Mesenchymal stem cell (in vitro differentiated cells and primary cell): Measurements from ENCODE around the gene NUP160.
"Not testable (repeated sequence)": the region's sequence is repeated elsewhere in the genome, so short reads cannot be mapped to it uniquely, and the experiment has no call there.

Experiments
- DNase-seq: peaks from one replicate; pipeline ENCODE4 v3.0.0-alpha.2; 2013
- H2AFZ ChIP-seq: one replicate; pipeline ENCODE4 v1.6.1; 2013; ENCODE audit warnings: low read depth, mild to moderate bottlenecking, control low read depth, inconsistent platforms, low read length, moderate library complexity
- H2AK5ac ChIP-seq: 2 replicates; pipeline ENCODE4 v1.6.1; 2013; ENCODE audit warnings: low read length, moderate library complexity, mild to moderate bottlenecking, inconsistent platforms; ENCODE audit not compliant: severe bottlenecking
- H2BK120ac ChIP-seq: one replicate; pipeline ENCODE4 v1.6.1; 2013; ENCODE audit warnings: low read depth, mild to moderate bottlenecking, inconsistent platforms, low read length, moderate library complexity
- H2BK12ac ChIP-seq, 2 experiments: one replicate each; pipeline ENCODE4 v1.6.1; 2013; ENCODE audit warnings: inconsistent platforms in 2 of 2, low read length in 2 of 2, mild to moderate bottlenecking in 2 of 2, moderate library complexity in 2 of 2, control low read depth in 1 of 2
- H2BK15ac ChIP-seq: one replicate; pipeline ENCODE4 v1.6.1; 2013; ENCODE audit warnings: mild to moderate bottlenecking, low read depth, inconsistent platforms; ENCODE audit not compliant: poor library complexity, severe bottlenecking
- H2BK5ac ChIP-seq: 2 replicates; pipeline ENCODE4 v1.6.1; 2013; ENCODE audit warnings: low read depth, mild to moderate bottlenecking, low read length, control low read depth, inconsistent platforms; ENCODE audit not compliant: poor library complexity, severe bottlenecking
- H3K14ac ChIP-seq, 2 experiments: one replicate each; pipeline ENCODE4 v1.6.1; 2013; ENCODE audit warnings: inconsistent platforms in 2 of 2, low read length in 2 of 2, control low read depth in 1 of 2, mild to moderate bottlenecking in 1 of 2, moderate library complexity in 1 of 2
- H3K18ac ChIP-seq, 2 experiments: one replicate each; pipeline ENCODE4 v1.6.1; 2013; ENCODE audit warnings: inconsistent platforms in 2 of 2, low read length in 2 of 2, control low read depth in 1 of 2, low read depth in 1 of 2, mild to moderate bottlenecking in 1 of 2
- H3K23ac ChIP-seq, 2 experiments: one replicate each; pipeline ENCODE4 v1.6.1; 2013; ENCODE audit warnings: inconsistent platforms in 2 of 2, low read length in 2 of 2, mild to moderate bottlenecking in 2 of 2, moderate library complexity in 2 of 2, control low read depth in 1 of 2
- H3K27ac ChIP-seq: 2 replicates; pipeline ENCODE4 v1.5.1; 2013; ENCODE audit warnings: mild to moderate bottlenecking, moderate library complexity, low read length, control low read depth, inconsistent platforms; ENCODE audit not compliant: poor library complexity, severe bottlenecking
- H3K27me3 ChIP-seq, 2 experiments: 2 replicates each; pipeline versions ENCODE4 v1.6.1 to v1.7.0; 2013; ENCODE audit warnings: low read length in 2 of 2, mild to moderate bottlenecking in 2 of 2, moderate library complexity in 2 of 2, control low read depth in 1 of 2, inconsistent platforms in 1 of 2; ENCODE audit not compliant: control insufficient read depth in 1 of 2, insufficient read depth in 1 of 2
- H3K36me3 ChIP-seq, 2 experiments: 2 replicates each; pipeline versions ENCODE4 v1.6.1 to v1.7.0; 2013; ENCODE audit warnings: low read length in 2 of 2, control low read depth in 1 of 2, inconsistent platforms in 1 of 2, low read depth in 1 of 2, mild to moderate bottlenecking in 1 of 2; ENCODE audit not compliant: insufficient read depth in 2 of 2, control insufficient read depth in 1 of 2
- H3K4ac ChIP-seq, 2 experiments: one replicate each; pipeline ENCODE4 v1.6.1; 2013; ENCODE audit warnings: inconsistent platforms in 2 of 2, low read length in 2 of 2, mild to moderate bottlenecking in 2 of 2, moderate library complexity in 2 of 2, control low read depth in 1 of 2, low read depth in 1 of 2
- H3K4me1 ChIP-seq: 2 replicates; pipeline ENCODE4 v1.6.1; 2013; ENCODE audit warnings: low read depth, low read length, control low read depth; ENCODE audit not compliant: control insufficient read depth, insufficient read depth
- H3K4me2 ChIP-seq: 2 replicates; pipeline ENCODE4 v1.6.1; 2013; ENCODE audit warnings: low read length, mild to moderate bottlenecking, inconsistent platforms; ENCODE audit not compliant: poor library complexity, severe bottlenecking
- H3K4me3 ChIP-seq, 2 experiments: 2 replicates each; pipeline versions ENCODE4 v1.5.1 to v1.7.0; 2013; ENCODE audit warnings: low read length in 2 of 2, mild to moderate bottlenecking in 2 of 2, control low read depth in 1 of 2, low read depth in 1 of 2; ENCODE audit not compliant: insufficient read depth in 1 of 2
- H3K79me1 ChIP-seq: replicated peaks from 2 replicates; pipeline ENCODE4 v1.6.1; 2013; ENCODE audit warnings: mild to moderate bottlenecking, control low read depth, low read length, inconsistent platforms; ENCODE audit not compliant: poor library complexity, severe bottlenecking
- H3K9ac ChIP-seq: 2 replicates; pipeline ENCODE4 v1.7.0; 2013; ENCODE audit warnings: mild to moderate bottlenecking, low read length, moderate library complexity
- H3K9me3 ChIP-seq: 2 replicates; pipeline ENCODE4 v1.7.0; 2013; ENCODE audit warnings: mild to moderate bottlenecking, low read length; ENCODE audit not compliant: control insufficient read depth
- H4K8ac ChIP-seq: one replicate; pipeline ENCODE4 v1.6.1; 2013; ENCODE audit warnings: inconsistent platforms, mild to moderate bottlenecking, low read length, moderate library complexity
- H4K91ac ChIP-seq: one replicate; pipeline ENCODE4 v1.6.1; 2013; ENCODE audit warnings: mild to moderate bottlenecking, low read length, inconsistent platforms
- WGBS: methylation state at CpG from one replicate; pipeline ENCODE4 v1.1.7; 2013; ENCODE audit warnings: mixed read lengths; 5-methylcytosine and 5-hydroxymethylcytosine counted together

NUP160 gene

DNA sequence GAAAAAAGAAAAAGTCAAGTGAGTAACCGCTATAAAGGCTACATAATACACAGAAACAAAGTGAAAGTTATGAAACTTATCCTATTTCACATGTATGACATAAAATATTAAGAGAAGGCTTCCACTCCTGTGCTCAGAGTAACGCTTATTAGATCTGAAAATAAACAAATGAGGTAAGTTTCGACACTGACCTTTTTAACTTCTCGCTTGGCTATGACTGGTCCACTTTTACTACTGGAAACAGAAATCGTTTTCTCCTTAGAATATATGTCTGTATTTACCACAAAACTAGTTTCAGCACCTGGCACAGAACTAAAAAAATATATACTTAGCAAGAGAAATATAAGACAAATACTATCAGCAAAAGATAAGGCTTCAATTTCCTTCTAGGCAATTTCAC, 97.4 kb downstream of the NUP160 start:
- Histone ChIP-seq H3K4me2 (no peak overlapping the region), H3K14ac (no peak overlapping the region), H2BK12ac (no peak overlapping the region), H3K79me1 (peaks cover 33% of the 10 kb centered on the region), H3K9me3 (no peaks in the 10 kb centered on the region), H3K27me3 (no peaks in the 10 kb centered on the region), H4K91ac (no peak overlapping the region), H3K27ac (no peak overlapping the region), H2BK5ac (no peak overlapping the region), H3K4me1 (no peaks in the 10 kb centered on the region), H3K18ac (no peak overlapping the region), H2AK5ac (no peak overlapping the region), H3K9ac (no peak overlapping the region), H4K8ac (no peak overlapping the region), H2BK15ac (no peak overlapping the region), H3K4me3 (no peak overlapping the region), H3K4ac (no peak overlapping the region), H2AFZ (no peak overlapping the region), H2BK120ac (no peak overlapping the region), H3K36me3 (peaks cover 66 to 89% of the 10 kb centered on the region in 2 experiments), H3K23ac (no peak overlapping the region)
- DNase-seq = no peak
- WGBS = 82% methylated on average over 4 of the region's 5 CpGs

DNA sequence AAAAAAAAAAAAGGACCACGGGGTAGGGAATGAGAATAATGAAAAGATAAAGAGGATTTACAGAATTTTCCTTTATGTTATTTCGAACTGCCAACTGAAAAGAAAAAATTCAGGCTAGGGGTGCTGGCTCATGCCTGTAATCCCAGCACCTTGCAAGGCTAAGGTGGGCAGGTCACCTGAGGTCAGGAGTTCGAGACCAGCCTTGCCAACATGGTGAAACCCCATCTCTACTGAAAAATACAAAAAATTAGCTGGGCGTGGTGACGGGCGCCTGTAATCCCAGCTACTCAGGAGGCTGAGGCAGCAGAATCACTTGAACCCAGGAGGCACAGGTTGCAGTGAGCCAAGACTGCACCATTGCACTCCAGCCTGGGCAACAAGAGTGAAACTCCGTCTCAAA, 105.7 kb downstream of the NUP160 start:
- WGBS = 99% methylated on average over 6 of the region's 7 CpGs
- H3K4me2 ChIP-seq, H4K91ac ChIP-seq: not testable (repeated sequence)

DNA sequence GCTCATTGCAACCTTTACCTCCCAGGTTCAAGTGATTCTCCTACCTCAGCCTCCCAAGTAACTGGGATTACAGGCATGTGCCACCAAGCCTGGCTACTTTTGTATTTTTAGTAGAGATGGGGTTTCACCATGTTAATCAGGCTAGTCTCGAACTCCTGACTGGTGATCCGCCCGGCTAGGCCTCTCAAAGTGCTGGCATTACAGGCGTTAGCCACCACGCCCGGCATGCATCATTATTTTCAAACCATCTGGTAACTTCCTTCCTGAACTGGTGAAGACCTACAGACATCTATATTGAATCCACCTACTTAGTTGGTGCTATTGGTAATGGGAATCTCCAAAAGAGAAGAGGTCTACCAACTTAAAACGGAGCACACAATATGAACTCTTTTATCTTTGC, 110.3 kb downstream of the NUP160 start:
- not testable (repeated sequence) for H3K4me3 ChIP-seq, H3K14ac ChIP-seq, H4K91ac ChIP-seq, H2BK120ac ChIP-seq, H2BK15ac ChIP-seq, H3K23ac ChIP-seq, H2AFZ ChIP-seq, H4K8ac ChIP-seq, DNase-seq, H3K27me3 ChIP-seq, H3K18ac ChIP-seq, H3K4me1 ChIP-seq, H2AK5ac ChIP-seq, H2BK12ac ChIP-seq, H3K4ac ChIP-seq, H3K4me2 ChIP-seq, H2BK5ac ChIP-seq, H3K9ac ChIP-seq, H3K9me3 ChIP-seq, H3K27ac ChIP-seq
- Histone ChIP-seq H3K79me1 (peaks cover 16% of the 10 kb centered on the region), H3K36me3 (peaks cover 59 to 95% of the 10 kb centered on the region in 2 experiments)
- WGBS = 96% methylated on average over 3 of the region's 7 CpGs

More for the DNA sequence above, 105.7 kb downstream of the NUP160 start:
- not testable (repeated sequence) for H3K4me1 ChIP-seq, H2BK5ac ChIP-seq, H2BK12ac ChIP-seq, H3K9me3 ChIP-seq, H3K27me3 ChIP-seq, H3K4me3 ChIP-seq, DNase-seq, H2AFZ ChIP-seq, H4K8ac ChIP-seq, H3K18ac ChIP-seq, H3K9ac ChIP-seq, H3K14ac ChIP-seq, H3K27ac ChIP-seq, H3K23ac ChIP-seq, H2BK15ac ChIP-seq, H2BK120ac ChIP-seq, H3K4ac ChIP-seq, H2AK5ac ChIP-seq
- H3K36me3 ChIP-seq = peaks cover 59 to 98% of the 10 kb centered on the region in 2 experiments
- H3K79me1 ChIP-seq = peaks cover 27% of the 10 kb centered on the region

DNA sequence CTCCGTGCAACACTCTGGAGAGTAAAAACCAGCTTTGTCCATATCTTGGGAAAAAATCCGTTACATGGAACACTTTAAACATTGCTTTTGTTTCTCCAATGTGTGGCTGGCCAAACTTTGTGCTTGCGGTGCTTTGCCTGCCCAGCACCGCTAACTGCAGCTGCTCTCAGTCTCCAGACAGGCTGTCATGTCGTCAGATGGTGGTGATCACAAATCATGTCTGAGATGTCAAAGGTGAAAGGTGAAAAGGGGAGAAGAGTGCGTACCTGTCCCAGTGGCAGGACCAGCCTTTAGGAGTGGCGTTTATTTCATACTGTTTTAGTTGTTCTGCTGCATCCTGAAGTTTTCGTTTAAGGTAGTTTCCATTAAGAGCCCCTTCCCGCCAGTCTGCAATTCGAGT, 115.9 kb downstream of the NUP160 start:
- H2AFZ ChIP-seq = no peak overlapping the region
- no peak overlapping the region for H3K4me2 ChIP-seq
- H3K79me1 ChIP-seq = peaks cover 12% of the 10 kb centered on the region
- peaks cover 47 to 95% of the 10 kb centered on the region in 2 experiments for H3K36me3 ChIP-seq
- no peaks in the 10 kb centered on the region for H3K4me1 ChIP-seq
- no peaks in the 10 kb centered on the region for H3K27me3 ChIP-seq
- H2BK12ac ChIP-seq = no peak overlapping the region
- H2BK120ac ChIP-seq = no peak overlapping the region
- H3K9ac ChIP-seq = no peak overlapping the region
- no peak overlapping the region for H4K8ac ChIP-seq
- no peak overlapping the region for H2BK15ac ChIP-seq
- H3K9me3 ChIP-seq = no peaks in the 10 kb centered on the region
- no peak overlapping the region for H3K27ac ChIP-seq
- no peak for DNase-seq
- H2BK5ac ChIP-seq = no peak overlapping the region
- no peak overlapping the region for H2AK5ac ChIP-seq
- H3K23ac ChIP-seq = no peak overlapping the region
- H3K4me3 ChIP-seq = no peak overlapping the region
- no peak overlapping the region for H3K4ac ChIP-seq
- 96% methylated on average over 7 of the region's 10 CpGs for WGBS
- no peak overlapping the region for H3K14ac ChIP-seq
- no peak overlapping the region for H3K18ac ChIP-seq
- no peak overlapping the region for H4K91ac ChIP-seq
